PFSK-1 (cell line): ENCODE results near the gene COL25A1.

ENCODE experiments used
- FOXP2 ChIP-seq: optimal IDR thresholded peaks from 2 replicates; pipeline ENCODE3; 2011; ENCODE audit warnings: borderline replicate concordance, control low read depth, inconsistent platforms; ENCODE audit not compliant: insufficient read depth; ENCODE audit errors: extremely low read length, extremely low read depth
- POLR2AphosphoS5 ChIP-seq: IDR thresholded peaks from 2 replicates; pipeline ENCODE4 v1.6.1; 2012; ENCODE audit warnings: low read depth, mild to moderate bottlenecking, control low read depth, low read length, moderate library complexity
- REST ChIP-seq, 2 experiments: IDR thresholded peaks; 2 replicates each; pipeline versions ENCODE4 v1.6.1 to v1.8.0; 2011 to 2012; ENCODE audit warnings: low read depth in 2 of 2, low read length in 2 of 2, control low read depth in 1 of 2, inconsistent platforms in 1 of 2, mild to moderate bottlenecking in 1 of 2, moderate library complexity in 1 of 2; ENCODE audit not compliant: insufficient read depth in 1 of 2
- SIN3A ChIP-seq: IDR thresholded peaks from 2 replicates; pipeline ENCODE4 v1.6.1; 2012; ENCODE audit warnings: mild to moderate bottlenecking, low read length, moderate library complexity, borderline replicate concordance; ENCODE audit not compliant: insufficient read depth
- TAF1 ChIP-seq: IDR thresholded peaks from 2 replicates; pipeline ENCODE4 v1.6.1; 2012; ENCODE audit warnings: low read length, control low read depth, borderline replicate concordance; ENCODE audit not compliant: insufficient read depth

COL25A1 gene

GRCh38 chr4:108916638-108917037 is 385.8 kb downstream of the COL25A1 start:
- TF ChIP-seq FOXP2, result no peak
- no peak for TF ChIP-seq TAF1
- no peak for TF ChIP-seq REST (IDR thresholded peaks at IDR 0.05; ENCODE audit: insufficient read depth in 1 of 2, low read depth in 2 of 2, low read length in 2 of 2)
- TF ChIP-seq POLR2AphosphoS5, result no peak
- no peak for TF ChIP-seq SIN3A

- no peak for TF ChIP-seq FOXP2
- TF ChIP-seq REST (IDR thresholded peaks at IDR 0.05; ENCODE audit: insufficient read depth in 1 of 2, low read depth in 2 of 2, low read length in 2 of 2), result no peak
- no peak for TF ChIP-seq SIN3A
- no peak for TF ChIP-seq TAF1
- no peak for TF ChIP-seq POLR2AphosphoS5
Measured at GRCh38 chr4:108906866-108907367, 395.5 kb downstream of the COL25A1 start.

- TF ChIP-seq POLR2AphosphoS5, result no peak
- TF ChIP-seq SIN3A, result no peak
- TF ChIP-seq FOXP2, result no peak
- TF ChIP-seq TAF1, result no peak
- TF ChIP-seq REST (IDR thresholded peaks at IDR 0.05; ENCODE audit: insufficient read depth in 1 of 2, low read depth in 2 of 2, low read length in 2 of 2), result no peak
Measured at GRCh38 chr4:108906006-108906405, 396.5 kb downstream of the COL25A1 start.

GRCh38 chr4:108903464-108904221 is 398.8 kb downstream of the COL25A1 start:
- TF ChIP-seq SIN3A, result no peak
- TF ChIP-seq FOXP2, result no peak
- TF ChIP-seq REST (IDR thresholded peaks at IDR 0.05; ENCODE audit: insufficient read depth in 1 of 2, low read depth in 2 of 2, low read length in 2 of 2), result no peak
- TF ChIP-seq TAF1, result no peak
- TF ChIP-seq POLR2AphosphoS5, result no peak
